ELF-1 (cell line): ENCODE results near the gene CCDC24.

ENCODE experiments used
- DNase-seq: peaks from one replicate; pipeline ENCODE4 v3.0.0-alpha.2; 2016; ENCODE audit warnings: low read depth, low spot score

CCDC24 gene

DNA sequence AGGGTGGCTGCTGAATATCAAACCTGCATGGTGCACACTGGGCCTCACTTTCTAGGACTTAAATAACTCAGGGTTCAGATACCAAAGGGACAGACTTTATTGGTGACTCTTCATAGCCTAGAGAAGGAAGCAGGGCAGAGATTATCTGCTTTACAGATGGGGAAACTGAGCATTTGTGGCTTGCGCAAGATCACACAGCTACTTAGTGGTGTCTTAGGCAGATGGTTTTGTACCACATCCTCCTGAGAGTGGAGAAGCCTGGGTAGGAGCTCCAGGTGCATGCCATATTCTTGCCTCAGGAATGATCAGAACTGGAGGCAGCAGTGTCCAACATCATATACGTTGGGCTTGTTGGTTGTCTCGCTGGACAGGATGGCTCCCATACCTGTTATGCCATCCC, 28.4 kb upstream of the CCDC24 start:
- DNase-seq = no peak

DNA sequence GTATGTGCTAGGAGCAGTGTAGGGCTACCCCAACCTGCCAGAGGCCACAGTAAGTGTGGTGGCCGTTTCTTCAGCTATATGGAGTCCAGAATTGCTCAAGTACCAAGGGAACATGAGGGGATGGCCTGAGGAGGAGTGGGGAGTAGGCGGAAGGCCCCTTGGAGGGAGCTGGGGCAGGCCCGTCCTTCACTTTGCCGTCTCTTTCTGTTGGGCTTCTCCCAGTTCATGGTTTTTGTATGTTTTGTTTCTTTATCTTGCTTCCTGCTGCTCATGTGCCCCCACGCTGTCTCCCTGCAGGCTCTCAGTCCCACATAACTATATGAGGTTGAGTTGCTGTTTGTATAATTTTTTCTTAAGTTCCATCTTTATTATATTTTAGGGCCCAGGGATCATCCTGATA, 27.5 kb upstream of the CCDC24 start:
- DNase-seq = no peak

DNA sequence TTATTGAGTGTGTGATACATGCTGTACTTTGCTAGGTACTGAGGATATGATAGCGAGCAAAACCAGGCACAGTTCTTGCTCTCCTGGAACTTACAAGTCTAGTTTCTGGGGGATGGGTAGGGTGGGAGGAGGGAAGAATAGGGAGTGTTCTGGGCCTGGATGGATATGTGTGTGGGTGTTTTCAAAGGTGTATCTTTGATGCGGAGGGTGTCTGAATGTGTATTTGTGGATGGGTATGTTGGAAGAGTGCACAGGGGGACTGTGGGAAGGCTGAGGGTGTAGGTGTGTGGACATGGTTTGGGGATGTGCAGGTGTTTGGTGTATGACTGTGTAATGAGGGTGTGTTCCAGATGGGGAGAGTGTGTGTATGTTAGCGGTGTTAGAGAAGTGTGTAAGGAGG, 26.1 kb upstream of the CCDC24 start:
- DNase-seq = no peak

DNA sequence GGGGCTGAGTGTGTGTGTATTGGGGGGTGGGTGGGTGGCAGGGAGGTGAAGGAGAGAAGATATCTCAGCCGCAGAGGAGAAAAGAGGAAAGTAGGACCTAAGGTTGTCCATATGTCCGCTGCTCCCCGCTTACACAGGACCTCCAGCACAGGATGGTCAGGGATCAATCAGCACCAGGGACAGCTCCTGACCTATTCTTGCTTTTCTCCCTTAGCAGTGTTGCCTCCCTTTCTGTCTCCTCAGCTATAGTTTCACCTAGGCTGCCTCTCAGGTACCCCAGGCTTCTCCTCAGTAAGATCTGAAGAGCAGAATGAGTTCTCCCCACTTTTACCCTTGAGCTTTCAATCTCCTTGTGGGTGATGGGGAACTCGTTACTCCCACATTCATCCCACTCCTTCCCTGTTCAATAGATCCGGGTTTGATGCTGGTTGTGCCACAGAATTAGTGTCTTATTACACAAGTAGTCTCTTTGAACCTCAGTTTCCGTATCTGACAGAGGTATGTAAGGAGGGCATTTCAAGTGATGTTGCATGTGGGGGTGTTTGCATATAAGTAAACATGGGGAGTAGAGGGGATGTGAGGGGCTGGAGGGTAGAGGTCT, 23.0 kb upstream of the CCDC24 start:
- peak; percentile 52 for DNase-seq

GRCh38 chr1:43969416-43969745, 22.0 kb upstream of the CCDC24 start:
- DNase-seq = no peak

DNA sequence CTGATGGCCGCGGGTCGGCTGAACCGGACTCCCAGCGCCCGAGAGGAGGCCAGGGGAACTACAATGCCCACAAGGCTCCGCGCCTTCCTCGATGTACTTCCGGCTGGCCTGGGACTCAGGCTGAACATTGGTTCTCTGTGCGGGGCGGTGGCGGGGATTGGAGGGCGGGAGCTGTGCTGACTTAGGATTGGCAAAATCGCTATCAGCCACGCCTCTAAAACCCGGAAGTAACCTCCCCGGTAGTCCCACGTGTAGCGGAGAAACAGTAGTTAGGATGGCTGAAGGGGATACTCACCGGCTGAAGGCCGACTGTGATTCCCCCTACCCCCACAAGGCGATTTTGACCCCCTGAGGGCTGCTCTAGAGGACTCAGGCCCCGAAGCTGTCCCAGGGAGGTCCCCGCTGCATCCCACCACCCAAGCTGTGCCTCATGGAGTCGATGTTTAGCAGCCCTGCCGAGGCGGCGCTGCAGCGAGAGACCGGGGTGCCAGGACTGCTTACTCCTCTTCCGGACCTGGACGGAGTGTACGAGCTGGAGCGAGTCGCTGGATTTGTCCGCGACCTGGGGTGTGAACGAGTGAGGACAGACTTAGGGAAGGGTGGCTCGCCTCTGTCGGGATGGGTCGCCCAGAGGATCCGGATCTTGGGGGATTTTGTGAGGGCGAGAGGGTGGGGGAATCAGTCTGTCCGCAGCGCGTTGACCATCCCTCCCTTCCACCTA, 21.5 kb upstream of the CCDC24 start, which contains the start of gene DPH2:
Gene DPH2, plus strand, starts transcription at position 265 of the 721 bp plus-strand sequence. Its CDS starts 166 bp downstream, at position 431.
- peak; percentile 96 for DNase-seq

DNA sequence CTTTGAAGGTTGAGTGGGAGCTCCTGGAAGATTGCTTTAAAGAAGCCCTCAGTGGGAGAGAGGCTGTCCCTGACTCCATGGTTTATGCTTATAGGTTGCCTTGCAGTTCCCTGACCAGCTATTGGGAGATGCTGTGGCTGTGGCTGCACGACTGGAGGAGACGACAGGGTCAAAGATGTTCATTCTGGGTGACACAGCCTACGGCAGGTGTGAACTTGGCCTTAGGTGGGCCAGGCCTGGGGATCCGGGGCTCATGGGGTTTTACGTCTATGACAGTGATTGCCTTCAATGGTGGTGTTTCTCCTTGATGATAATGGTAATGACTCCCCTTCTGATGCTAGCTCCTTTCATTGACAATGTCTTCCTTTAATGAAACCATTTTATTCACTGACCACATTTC, 20.9 kb upstream of the CCDC24 start:
- no peak for DNase-seq

DNA sequence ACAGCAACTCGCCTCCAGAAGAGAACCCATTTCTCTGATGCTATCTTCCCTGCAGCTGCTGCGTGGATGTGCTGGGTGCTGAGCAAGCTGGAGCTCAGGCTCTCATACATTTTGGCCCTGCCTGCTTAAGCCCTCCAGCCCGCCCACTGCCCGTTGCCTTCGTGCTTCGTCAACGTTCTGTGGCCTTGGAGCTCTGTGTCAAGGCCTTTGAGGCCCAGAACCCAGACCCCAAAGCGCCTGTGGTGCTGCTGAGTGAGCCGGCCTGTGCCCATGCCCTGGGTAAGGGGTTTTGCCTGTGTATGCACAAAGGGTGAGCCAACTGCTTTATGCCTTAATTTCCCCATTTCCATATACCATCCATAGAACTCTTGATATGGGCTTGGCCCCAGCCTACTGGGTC, 20.5 kb upstream of the CCDC24 start:
- DNase-seq = no peak

GRCh38 chr1:43971336-43971980, 19.9 kb upstream of the CCDC24 start:
- no peak for DNase-seq

DNA sequence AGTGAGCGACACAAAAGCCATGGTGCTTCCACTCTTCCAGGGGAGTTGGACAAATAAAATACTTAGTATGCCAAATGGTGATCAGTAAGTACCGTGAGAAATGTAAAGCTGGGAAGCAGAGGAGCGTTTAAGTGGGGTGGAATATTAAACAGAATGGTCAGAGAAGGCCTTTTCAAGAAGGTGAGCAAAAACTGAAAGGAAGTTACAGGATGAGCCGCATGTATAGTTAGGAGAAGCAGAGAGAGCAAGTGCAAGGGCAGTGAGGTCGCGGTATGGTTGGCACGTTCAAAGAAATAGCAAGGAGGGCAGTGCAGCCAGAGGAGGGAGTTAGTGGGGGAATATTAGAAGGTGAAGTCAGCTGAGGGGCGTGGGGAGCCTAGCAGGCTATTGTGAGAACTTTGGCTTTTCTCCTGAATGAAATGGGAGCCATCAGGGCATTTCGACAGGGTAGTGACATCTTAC, 17.4 kb upstream of the CCDC24 start:
- DNase-seq = no peak

DNA sequence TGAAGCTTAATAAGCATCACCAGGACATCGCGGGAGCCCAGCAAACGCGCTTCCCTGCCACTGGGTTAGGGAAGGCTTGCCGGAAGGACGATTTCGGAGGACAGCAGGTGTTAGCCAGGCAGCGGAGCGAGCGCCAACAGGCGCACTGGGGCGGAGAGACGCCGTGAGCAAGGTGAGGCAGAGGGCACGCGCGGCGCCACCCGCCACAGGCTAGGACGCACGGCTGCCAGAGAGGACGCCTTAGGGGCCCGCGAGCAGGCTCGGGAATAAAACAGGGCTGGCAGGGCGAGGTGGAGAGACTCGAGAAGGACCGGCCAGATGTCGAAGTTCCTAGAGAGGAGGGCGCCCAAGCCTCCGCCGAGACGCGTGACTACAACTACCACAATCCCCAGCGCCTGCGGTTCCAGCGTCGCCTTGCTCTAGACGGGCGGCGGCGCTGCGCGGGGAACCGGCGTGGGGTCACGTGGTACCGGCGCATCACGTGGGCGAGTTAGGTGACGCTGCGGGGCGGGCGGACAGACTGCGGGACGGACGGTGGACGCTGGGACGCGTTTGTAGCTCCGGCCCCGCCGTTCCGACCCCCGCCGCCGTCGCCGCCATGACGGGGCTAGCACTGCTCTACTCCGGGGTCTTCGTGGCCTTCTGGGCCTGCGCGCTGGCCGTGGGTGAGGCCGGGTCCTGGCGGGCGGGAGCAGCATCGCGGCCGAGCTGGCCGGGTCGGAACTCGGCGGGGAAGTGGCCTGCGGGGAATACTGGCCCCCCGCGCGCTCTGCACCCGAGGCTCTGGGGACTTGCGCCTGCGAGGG, 16.8 kb upstream of the CCDC24 start, which contains the start of gene ATP6V0B:
Gene ATP6V0B, plus strand, starts transcription at position 518 of the 806 bp plus-strand sequence. Its CDS starts 81 bp downstream, at position 599.
- peak; percentile 97 for DNase-seq

DNA sequence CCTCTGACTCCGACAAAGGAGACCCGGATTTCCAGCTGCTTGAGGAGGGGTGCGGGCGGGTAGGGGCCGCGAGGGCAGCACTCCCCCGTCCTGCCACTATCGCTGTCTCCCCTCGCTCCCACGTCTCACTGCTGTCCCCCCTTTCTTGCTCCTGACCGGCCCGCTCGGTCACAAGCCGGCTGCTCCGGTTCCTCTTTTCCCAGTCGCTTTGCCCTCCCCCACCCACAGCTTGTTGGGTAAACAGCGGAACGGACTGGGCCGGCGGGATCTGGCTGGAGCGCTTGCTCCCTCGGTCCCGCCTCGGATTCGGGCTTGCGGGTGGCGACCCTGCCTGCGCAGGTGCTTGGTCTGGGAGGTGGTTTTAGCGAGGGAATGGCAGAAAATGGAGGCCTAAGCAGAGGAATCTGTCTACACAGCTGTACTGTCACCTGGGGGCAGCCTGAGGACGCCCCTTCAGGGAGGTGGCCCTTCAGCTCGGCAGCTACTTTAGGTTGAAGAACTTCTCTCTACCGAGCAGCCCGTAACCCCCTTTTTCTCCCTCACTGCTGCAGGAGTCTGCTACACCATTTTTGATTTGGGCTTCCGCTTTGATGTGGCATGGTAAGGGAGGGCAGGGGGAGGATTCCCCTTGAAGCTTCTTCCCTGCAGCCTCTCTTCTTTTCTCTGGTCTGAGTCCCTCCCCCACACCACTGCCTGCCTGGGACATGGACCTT, 16.0 kb upstream of the CCDC24 start:
- DNase-seq = peak; percentile 64

- no peak for DNase-seq
Measured at GRCh38 chr1:43976045-43976444, 15.4 kb upstream of the CCDC24 start.

- DNase-seq = no peak
Measured at GRCh38 chr1:43976890-43977289, 14.5 kb upstream of the CCDC24 start.

GRCh38 chr1:43977376-43978263, 13.8 kb upstream of the CCDC24 start:
- DNase-seq = no peak

DNA sequence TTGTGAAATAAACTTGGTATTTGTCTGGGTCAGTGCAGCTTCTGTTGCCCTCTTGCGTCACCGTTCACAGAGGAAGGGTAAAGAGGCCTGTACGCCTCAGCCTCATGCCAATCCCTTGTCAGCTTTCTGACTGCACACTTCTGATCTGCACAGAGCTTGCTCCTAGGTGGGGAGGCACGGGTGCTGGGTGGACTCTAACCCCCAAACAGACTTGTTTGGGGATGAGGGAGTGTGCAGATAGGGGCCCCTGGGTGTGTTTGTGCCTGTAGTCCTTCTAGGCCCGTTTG, 13.2 kb upstream of the CCDC24 start:
- no peak for DNase-seq

DNA sequence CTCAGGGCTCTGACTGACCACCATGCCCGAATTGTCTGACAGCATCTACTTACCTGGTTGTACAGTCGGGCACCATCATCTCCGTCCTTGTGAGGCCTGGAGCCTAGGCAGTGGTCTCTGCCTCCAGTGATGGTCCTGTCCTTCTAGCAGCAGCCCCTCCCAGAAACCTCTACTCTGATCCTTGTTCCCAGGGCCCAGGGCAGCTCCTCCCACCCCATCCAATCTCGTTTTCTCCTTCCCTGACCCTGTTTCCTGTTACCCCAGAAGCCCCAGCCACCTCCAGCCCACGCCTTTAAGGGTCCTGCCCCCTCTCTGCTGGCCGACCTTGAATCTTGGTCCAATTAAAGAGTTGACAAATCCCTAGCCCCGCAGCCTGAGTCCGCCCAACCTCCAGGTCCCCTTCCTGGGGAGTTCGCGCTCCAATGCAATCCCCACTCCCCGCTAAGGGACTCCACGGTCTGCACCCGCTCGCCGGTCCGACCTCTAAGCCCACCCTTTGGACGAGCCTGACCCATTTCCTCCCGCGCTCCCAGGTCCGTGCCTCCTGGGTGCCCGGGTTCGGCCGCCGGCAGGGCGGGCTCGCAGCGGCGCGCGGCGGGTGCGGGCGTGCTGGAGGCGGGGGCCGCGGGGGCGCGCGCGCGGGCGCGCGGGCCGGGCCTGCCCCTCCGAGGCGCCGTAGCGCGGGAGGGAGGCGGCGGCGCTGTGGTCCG, 12.7 kb upstream of the CCDC24 start, which contains the start of gene B4GALT2:
Gene B4GALT2, plus strand, starts transcription at position 660 of the 710 bp plus-strand sequence. CDS start 1,951 bp downstream, outside the sequence.
- DNase-seq = peak; percentile 61

DNA sequence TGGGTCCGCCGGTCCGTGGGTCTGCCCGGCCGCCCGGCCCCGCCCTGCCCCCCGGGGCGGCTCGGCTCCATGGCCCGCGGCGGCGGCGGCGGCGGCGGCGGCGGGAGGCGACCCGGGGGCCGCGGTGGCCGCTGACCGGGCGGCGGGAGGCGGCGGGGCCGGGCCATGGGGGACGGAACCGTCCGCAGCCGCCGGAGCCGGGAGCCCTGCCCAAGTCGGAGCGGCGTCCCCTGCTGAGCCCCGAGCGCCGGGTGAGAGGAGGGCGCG, 12.2 kb upstream of the CCDC24 start:
- DNase-seq = no peak

GRCh38 chr1:43979528-43980254, 11.7 kb upstream of the CCDC24 start:
- DNase-seq = peak; percentile 40
